Fibroblast of lung (primary cell): ENCODE results near the gene KATNBL1. TPM values are rescaled to one million over a fixed set of nuclear protein-coding genes. Genes with fewer than 3 reads are reported as not detected.

Experiments
- DNase-seq, 2 donors: peaks; one replicate each; pipeline versions ENCODE4 v3.0.0 to v3.0.0-alpha.2; 2010; ENCODE audit warnings: low read depth in 2 of 2
- H2AFZ ChIP-seq: 2 replicates; pipeline ENCODE4 v1.5.1; 2012; ENCODE audit warnings: low read length, control low read depth, inconsistent platforms
- H3K27ac ChIP-seq: 2 replicates; pipeline ENCODE4 v1.5.1; 2011; ENCODE audit warnings: low read length, control low read depth; ENCODE audit not compliant: insufficient read depth
- H3K27me3 ChIP-seq: 2 replicates; pipeline ENCODE4 v1.5.1; 2011; ENCODE audit warnings: mild to moderate bottlenecking, low read length; ENCODE audit not compliant: control insufficient read depth, insufficient read depth
- H3K36me3 ChIP-seq: 2 replicates; pipeline ENCODE4 v1.5.1; 2011; ENCODE audit warnings: low read length; ENCODE audit not compliant: control insufficient read depth, insufficient read depth
- H3K4me1 ChIP-seq: 2 replicates; pipeline ENCODE4 v1.5.1; 2011; ENCODE audit warnings: low read length; ENCODE audit not compliant: control insufficient read depth, insufficient read depth; ENCODE audit errors: extremely low read depth
- H3K4me2 ChIP-seq: 2 replicates; pipeline ENCODE4 v1.5.1; 2011; ENCODE audit warnings: low read length, control low read depth; ENCODE audit not compliant: insufficient read depth; ENCODE audit errors: extremely low read depth
- H3K4me3 ChIP-seq, 4 experiments: fragments of 200-600 bp in 1 of 4; sonication (generic) in 1 of 4; replicated peaks in 1 of 4; 2 replicates each; pipeline ENCODE4 v1.5.1; 2011 to 2016; ENCODE audit warnings: low read length in 4 of 4, low read depth in 3 of 4, mild to moderate bottlenecking in 3 of 4, control low read depth in 2 of 4, inconsistent platforms in 1 of 4, mixed read lengths in 1 of 4; ENCODE audit not compliant: insufficient read depth in 1 of 4; ENCODE audit errors: control extremely low read depth in 1 of 4
- H3K79me2 ChIP-seq: 2 replicates; pipeline ENCODE4 v1.5.1; 2012; ENCODE audit warnings: mild to moderate bottlenecking, low read length, inconsistent platforms; ENCODE audit not compliant: control insufficient read depth, insufficient read depth
- H3K9ac ChIP-seq: 2 replicates; pipeline ENCODE4 v1.5.1; 2011; ENCODE audit warnings: mild to moderate bottlenecking, low read length, control low read depth; ENCODE audit not compliant: insufficient read depth
- H3K9me3 ChIP-seq: 2 replicates; pipeline ENCODE4 v1.5.1; 2012; ENCODE audit warnings: low read depth, low read length; ENCODE audit not compliant: control insufficient read depth, insufficient read depth
- H4K20me1 ChIP-seq: 2 replicates; pipeline ENCODE4 v1.5.1; 2011; ENCODE audit warnings: low read length; ENCODE audit not compliant: control insufficient read depth, insufficient read depth; ENCODE audit errors: extremely low read depth
- EZH2 ChIP-seq: IDR thresholded peaks from 2 replicates; pipeline ENCODE4 v1.5.1; 2012; ENCODE audit warnings: low read length, control low read depth, mild to moderate bottlenecking; ENCODE audit errors: missing control alignments
- polyA minus RNA-seq: library from RNA; depleted of rRNA, polyadenylated mRNA; stranded (reverse); fragments of >200 nt; gene quantifications from 2 replicates; pipeline ENCODE4 v1.2.3, GENCODE V29; 2011; ENCODE audit warnings: low replicate concordance
- polyA plus RNA-seq, 2 donors: library from polyadenylated mRNA; depleted of rRNA in 1 of 2; stranded (reverse) in 1 of 2; unstranded in 1 of 2; fragments of >200 nt; gene quantifications; 2 replicates each; pipeline ENCODE4 v1.2.1, GENCODE V29; 2011 to 2012; ENCODE audit warnings: missing spikeins in 1 of 2
- total RNA-seq: library from RNA; depleted of rRNA; stranded (reverse); fragments of >200 nt; gene quantifications from 2 replicates; pipeline ENCODE4 v1.2.1, GENCODE V29; 2014
- TF ChIP-seq, protein P1 (sequence below), 2 donors: IDR thresholded peaks in 1 of 2; conservative IDR thresholded peaks in 1 of 2; 1 replicate in 1 of 2; 2 replicates in 1 of 2; pipeline ENCODE4 v1.5.1; 2011 to 2012; ENCODE audit warnings: low read length in 2 of 2, control low read depth in 1 of 2, inconsistent platforms in 1 of 2, low read depth in 1 of 2, mild to moderate bottlenecking in 1 of 2

The KATNBL1 gene, protein sequence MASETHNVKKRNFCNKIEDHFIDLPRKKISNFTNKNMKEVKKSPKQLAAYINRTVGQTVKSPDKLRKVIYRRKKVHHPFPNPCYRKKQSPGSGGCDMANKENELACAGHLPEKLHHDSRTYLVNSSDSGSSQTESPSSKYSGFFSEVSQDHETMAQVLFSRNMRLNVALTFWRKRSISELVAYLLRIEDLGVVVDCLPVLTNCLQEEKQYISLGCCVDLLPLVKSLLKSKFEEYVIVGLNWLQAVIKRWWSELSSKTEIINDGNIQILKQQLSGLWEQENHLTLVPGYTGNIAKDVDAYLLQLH
- total RNA-seq = 35.0 and 39.8 TPM in 2 replicates
- 25.8 and 26.4 TPM in 2 replicates for polyA plus RNA-seq
- 16.9 and 18.3 TPM in 2 replicates for polyA plus RNA-seq (2012)
- 0.75 and 1.1 TPM in 2 replicates for polyA minus RNA-seq

DNA sequence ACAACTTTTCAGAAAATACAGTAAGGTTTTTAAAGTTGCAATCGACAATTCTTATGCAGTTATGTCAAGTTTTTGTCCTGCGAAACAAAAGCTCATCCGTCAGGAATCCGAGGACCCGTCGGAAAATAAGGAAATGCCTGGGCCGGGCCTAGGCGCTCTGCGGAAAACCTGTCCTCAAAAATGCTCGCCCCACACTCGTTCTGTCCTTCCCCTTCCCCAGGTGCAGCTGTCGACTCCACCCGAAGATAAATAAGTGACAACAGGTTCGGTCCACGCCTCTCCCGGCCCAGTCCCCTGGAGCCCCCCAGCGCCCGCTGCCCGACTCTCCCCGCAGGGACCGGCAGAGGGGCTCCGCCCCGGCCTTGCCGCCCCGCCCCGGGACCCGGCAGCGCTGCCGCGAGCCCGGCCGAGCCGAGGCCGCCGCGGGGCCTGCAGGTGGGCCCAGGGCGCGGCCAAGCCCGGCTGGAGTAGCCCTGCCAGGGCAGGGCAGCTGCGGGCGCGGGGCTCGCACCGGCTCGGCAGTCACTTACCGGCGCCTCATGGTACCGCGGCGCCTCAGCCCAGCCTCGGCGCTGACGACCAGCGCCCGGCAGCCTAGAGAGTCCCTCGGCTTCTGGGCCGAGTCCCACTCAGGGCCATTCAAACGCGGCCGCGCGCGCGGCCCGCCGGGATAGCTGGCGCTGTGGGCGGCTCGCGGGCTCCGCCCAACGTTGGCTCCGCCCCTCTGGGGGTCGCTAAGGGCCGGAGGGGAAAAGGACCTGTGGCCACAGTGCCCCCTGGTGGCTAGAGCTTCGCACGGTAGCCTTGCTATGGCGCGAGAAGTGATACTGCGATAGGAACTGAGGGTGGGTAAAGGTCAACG is at the start of gene KATNBL1:
KATNBL1 (minus strand) TSS at position 676 of the 862 bp plus-strand sequence. CDS start 46,420 bp downstream, outside the sequence.
- Histone ChIP-seq H4K20me1 (no peaks in the 10 kb centered on the region), H3K36me3 (no peaks in the 10 kb centered on the region), H3K9ac (peak within 1 kb of the TSS; percentile 89), H3K9me3 (no peaks in the 10 kb centered on the region), H3K4me2 (peak within 1 kb of the TSS; percentile 96), H3K79me2 (peaks cover 47% of the 10 kb centered on the region), H3K4me1 (no peaks in the 10 kb centered on the region), H3K27ac (peak within 1 kb of the TSS; percentile 81), H2AFZ (peak within 1 kb of the TSS; percentile 58), H3K27me3 (no peaks in the 10 kb centered on the region), H3K4me3 (peak within 1 kb of the TSS; percentile 72 to 88 (median 79))
- no peak for TF ChIP-seq EZH2
- TF ChIP-seq, protein P1, sequence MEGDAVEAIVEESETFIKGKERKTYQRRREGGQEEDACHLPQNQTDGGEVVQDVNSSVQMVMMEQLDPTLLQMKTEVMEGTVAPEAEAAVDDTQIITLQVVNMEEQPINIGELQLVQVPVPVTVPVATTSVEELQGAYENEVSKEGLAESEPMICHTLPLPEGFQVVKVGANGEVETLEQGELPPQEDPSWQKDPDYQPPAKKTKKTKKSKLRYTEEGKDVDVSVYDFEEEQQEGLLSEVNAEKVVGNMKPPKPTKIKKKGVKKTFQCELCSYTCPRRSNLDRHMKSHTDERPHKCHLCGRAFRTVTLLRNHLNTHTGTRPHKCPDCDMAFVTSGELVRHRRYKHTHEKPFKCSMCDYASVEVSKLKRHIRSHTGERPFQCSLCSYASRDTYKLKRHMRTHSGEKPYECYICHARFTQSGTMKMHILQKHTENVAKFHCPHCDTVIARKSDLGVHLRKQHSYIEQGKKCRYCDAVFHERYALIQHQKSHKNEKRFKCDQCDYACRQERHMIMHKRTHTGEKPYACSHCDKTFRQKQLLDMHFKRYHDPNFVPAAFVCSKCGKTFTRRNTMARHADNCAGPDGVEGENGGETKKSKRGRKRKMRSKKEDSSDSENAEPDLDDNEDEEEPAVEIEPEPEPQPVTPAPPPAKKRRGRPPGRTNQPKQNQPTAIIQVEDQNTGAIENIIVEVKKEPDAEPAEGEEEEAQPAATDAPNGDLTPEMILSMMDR (conservative IDR thresholded peaks at IDR 0.05 in 1 of 2, IDR thresholded peaks at IDR 0.05 in 1 of 2; ENCODE audit: low read depth in 1 of 2, low read length in 2 of 2) = peak; percentile 78 to 79
- peak; percentile 84 to 91 for DNase-seq

DNA sequence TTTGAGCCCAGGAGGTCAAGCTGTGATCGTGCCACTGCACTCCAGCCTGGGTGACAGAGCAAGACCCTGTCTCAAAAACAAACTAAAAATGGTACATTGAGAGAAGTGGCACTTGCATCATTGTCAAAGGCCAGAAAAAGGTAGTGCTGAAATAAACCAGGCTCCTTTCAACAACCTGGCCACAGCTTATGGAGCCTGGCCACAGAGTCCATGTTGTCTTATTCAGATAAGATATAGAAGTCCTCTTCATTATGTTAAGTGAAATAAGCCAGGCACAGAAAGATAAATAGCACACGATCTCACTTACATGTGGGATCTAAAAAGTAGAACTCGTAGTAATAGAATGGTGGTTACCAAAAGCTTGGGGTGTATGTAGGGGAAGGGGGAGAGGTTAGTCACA is 49.7 kb upstream of the KATNBL1 start:
- Histone ChIP-seq H4K20me1 (no peaks in the 10 kb centered on the region), H3K79me2 (no peaks in the 10 kb centered on the region), H3K27me3 (no peaks in the 10 kb centered on the region), H2AFZ (no peak overlapping the region), H3K4me3 (no peak overlapping the region), H3K4me1 (no peaks in the 10 kb centered on the region), H3K27ac (no peak overlapping the region), H3K9me3 (no peaks in the 10 kb centered on the region), H3K9ac (no peak overlapping the region), H3K36me3 (no peaks in the 10 kb centered on the region), H3K4me2 (no peak overlapping the region)
- TF ChIP-seq EZH2 = no peak
- TF ChIP-seq, protein P1 (conservative IDR thresholded peaks at IDR 0.05 in 1 of 2, IDR thresholded peaks at IDR 0.05 in 1 of 2; ENCODE audit: low read depth in 1 of 2, low read length in 2 of 2) = no peak
- DNase-seq = no peak

DNA sequence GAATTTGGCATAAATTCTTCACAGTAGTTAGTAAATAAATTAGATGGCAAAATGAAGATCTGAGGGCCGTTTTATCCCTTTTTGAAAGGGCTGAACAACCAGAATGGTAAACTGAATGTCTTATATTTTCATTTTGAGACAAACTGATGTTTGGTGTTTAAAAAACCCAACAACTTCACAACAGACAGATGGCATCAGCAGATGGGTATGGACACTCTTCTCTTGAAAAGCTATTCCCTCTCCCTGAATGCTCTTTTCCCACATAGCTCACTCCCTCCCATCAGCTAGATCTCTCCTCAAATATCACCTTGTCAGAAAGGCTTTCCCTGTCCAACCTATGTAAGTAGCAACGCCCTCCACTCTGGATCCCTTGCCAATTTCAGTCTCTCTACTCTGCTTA is 48.3 kb upstream of the KATNBL1 start:
- Histone ChIP-seq H4K20me1 (no peaks in the 10 kb centered on the region), H3K9me3 (no peaks in the 10 kb centered on the region), H3K79me2 (no peaks in the 10 kb centered on the region), H3K36me3 (peaks cover 2% of the 10 kb centered on the region), H3K4me3 (no peak overlapping the region), H3K27ac (no peak overlapping the region), H3K27me3 (no peaks in the 10 kb centered on the region), H2AFZ (no peak overlapping the region), H3K4me1 (no peaks in the 10 kb centered on the region), H3K4me2 (no peak overlapping the region), H3K9ac (no peak overlapping the region)
- DNase-seq = no peak
- no peak for TF ChIP-seq EZH2
- TF ChIP-seq, protein P1 (conservative IDR thresholded peaks at IDR 0.05 in 1 of 2, IDR thresholded peaks at IDR 0.05 in 1 of 2; ENCODE audit: low read depth in 1 of 2, low read length in 2 of 2) = no peak
